NT2/D1 (cell line): Measurements from ENCODE around the gene PLK5.

Source experiments
- DNase-seq: peaks from one replicate; pipeline ENCODE4 v3.0.0-alpha.2; 2011; ENCODE audit warnings: low read depth, low spot score
- H3K27me3 ChIP-seq: 2 replicates; pipeline ENCODE4 v1.6.0; 2011; ENCODE audit warnings: mild to moderate bottlenecking; ENCODE audit not compliant: insufficient read length, insufficient read depth
- H3K36me3 ChIP-seq: 2 replicates; pipeline ENCODE4 v1.6.1; 2011; ENCODE audit warnings: mild to moderate bottlenecking, low read length, mixed read lengths; ENCODE audit not compliant: insufficient read depth, insufficient read length
- H3K4me1 ChIP-seq: 2 replicates; pipeline ENCODE4 v1.5.1; 2011; ENCODE audit not compliant: insufficient read depth, insufficient read length
- H3K4me3 ChIP-seq: 2 replicates; pipeline ENCODE4 v1.5.1; 2011; ENCODE audit warnings: low read depth; ENCODE audit not compliant: insufficient read length
- H3K9ac ChIP-seq: 2 replicates; pipeline ENCODE4 v1.6.0; 2011; ENCODE audit warnings: low read depth; ENCODE audit not compliant: insufficient read length
- H3K9me3 ChIP-seq: 2 replicates; pipeline ENCODE4 v1.5.1; 2011; ENCODE audit warnings: mild to moderate bottlenecking, low read length; ENCODE audit not compliant: insufficient read depth
- SUZ12 ChIP-seq: IDR thresholded peaks from 2 replicates; pipeline ENCODE4 v1.6.1; 2011; ENCODE audit not compliant: insufficient read length, insufficient read depth; ENCODE audit errors: extremely low read depth
- YY1 ChIP-seq: IDR thresholded peaks from 2 replicates; pipeline ENCODE4 v1.6.1; 2011; ENCODE audit not compliant: insufficient read length, insufficient read depth
- ZNF274 ChIP-seq: IDR thresholded peaks from 2 replicates; pipeline ENCODE4 v1.6.1; 2011; ENCODE audit warnings: mild to moderate bottlenecking, low read depth, low read length

PLK5 gene

DNA sequence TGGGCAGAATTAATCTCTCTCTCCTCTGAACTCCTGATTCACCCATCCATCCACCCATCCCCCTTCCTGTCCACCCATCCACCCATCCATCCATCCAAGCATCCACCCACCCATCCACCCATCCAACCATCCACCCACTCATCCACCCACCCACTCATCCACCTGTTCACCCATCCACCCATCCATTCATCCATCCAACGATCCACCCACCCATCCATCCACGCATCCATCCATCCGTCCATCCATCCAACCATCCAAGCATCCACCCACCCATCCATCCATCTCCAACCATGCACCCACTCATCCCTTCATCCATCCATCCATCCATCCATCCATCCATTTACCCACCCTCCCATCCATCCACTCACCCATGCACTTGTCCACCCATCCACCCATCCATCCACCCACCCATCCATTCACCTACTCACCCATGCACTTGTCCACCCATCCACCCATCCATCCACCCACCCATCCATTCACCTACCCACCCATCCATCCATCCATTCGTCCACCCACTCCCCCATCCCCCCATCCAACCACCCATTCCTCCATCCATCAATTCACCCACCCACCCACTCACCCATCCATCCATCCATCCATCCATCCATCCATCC lies 25.6 kb downstream of the PLK5 start:
- H3K4me1 ChIP-seq: peaks cover 7% of the 10 kb centered on the region
- H3K9me3 ChIP-seq: no peaks in the 10 kb centered on the region
- H3K36me3 ChIP-seq: peaks cover 5% of the 10 kb centered on the region
- DNase-seq: no peak
- TF ChIP-seq YY1 (no peak), ZNF274 (no peak), SUZ12 (no peak)
- H3K27me3 ChIP-seq: peaks cover 7% of the 10 kb centered on the region
- H3K4me3 ChIP-seq: no peak overlapping the region
- H3K9ac ChIP-seq: no peak overlapping the region

DNA sequence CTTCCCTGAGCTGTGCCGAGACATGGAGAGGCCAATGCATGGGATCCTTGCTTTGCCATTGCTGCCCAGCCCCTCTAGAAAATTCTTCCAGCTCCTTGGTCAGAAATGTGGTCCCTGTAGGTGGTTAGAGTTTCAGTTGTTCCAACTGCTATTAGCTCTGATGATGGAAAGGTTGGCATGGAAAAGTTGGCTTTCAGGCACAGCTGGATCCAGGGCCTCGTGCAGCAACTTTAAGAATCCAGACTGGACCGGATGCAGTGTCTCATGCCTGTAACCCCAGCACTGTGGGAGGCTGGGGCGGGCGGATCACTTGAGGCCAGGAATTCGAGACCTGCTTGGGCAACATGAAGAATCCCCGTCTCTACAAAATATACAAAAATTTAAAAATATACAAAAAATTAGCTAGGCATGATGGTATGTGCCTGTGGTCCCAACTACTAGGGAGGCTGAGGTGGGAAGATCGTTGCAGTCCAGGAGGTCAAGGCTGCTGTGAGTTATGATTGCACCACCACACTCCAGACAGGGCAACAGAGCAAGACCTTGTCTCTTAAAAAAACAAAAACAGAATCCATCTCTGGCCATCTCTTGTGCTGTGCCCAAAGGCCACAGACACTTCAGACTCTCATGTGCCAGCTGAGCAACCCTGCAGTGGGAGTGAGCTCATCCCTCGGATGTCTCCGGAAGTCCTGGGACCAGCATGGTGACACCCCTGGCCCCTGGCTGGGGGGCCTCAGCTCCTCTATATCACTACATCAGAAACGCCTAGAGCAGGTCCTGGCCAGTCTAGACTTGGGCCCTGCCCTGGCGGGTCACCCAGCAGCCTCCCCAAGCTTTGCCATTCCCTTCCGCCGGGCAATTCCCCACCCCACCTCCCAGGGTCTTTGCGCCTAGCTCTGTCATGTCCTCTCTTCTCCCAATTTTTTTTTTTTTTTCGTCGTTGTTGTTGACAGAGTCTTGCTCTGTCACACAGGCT lies 27.5 kb downstream of the PLK5 start:
- no peak for DNase-seq
- Histone ChIP-seq H3K9ac (no peak overlapping the region), H3K4me1 (peaks cover 11% of the 10 kb centered on the region), H3K36me3 (peaks cover 20% of the 10 kb centered on the region), H3K9me3 (no peaks in the 10 kb centered on the region), H3K4me3 (no peak overlapping the region), H3K27me3 (no peaks in the 10 kb centered on the region)
- no peak for TF ChIP-seq SUZ12
- TF ChIP-seq ZNF274: no peak
- no peak for TF ChIP-seq YY1

DNA sequence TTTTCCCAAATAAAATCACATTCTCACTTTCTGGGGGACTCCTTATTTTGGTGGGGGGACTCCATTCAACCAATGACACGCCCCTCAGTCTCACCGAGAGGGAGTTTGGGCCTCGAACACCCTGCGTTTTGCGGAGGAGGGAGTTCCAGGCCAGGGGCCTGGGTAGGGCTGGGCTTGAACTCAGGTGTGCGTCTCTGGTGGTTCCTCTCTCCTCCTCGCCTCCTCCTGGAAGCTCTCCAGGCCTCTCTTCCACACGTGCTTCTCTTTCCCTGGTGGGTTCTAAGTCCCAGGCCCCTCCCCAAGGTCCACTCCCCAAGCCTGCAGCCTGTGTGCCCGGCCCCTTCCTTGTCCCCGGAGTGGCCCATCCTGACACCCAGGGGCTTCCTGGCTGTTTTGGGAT lies 29.5 kb downstream of the PLK5 start:
- Histone ChIP-seq H3K4me3 (no peak overlapping the region), H3K9me3 (no peaks in the 10 kb centered on the region), H3K27me3 (no peaks in the 10 kb centered on the region), H3K36me3 (peaks cover 29% of the 10 kb centered on the region), H3K9ac (no peak overlapping the region), H3K4me1 (peaks cover 11% of the 10 kb centered on the region)
- DNase-seq: no peak
- TF ChIP-seq ZNF274 (no peak), SUZ12 (no peak), YY1 (no peak)

DNA sequence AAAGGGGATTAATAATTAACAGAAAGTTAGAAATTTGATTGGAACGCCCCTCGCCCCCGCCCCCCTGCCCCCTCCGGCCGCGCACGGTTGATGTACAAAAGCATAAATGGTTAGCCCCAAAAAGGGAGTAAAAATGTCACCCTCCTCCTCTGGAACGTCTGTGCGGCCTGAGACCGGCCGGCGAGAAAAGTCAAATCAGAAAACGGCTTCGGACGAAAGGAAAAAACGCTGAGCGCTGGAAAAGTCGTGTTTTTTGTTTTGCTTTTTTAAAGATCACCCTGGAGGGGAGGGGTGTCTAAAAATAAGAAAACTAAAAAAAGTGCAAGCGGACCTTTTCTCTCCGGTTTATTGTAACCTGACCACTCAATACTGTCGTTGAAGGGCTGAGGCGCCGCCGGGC lies 31.1 kb downstream of the PLK5 start:
- H3K9ac ChIP-seq: no peak overlapping the region
- H3K36me3 ChIP-seq: peaks cover 39% of the 10 kb centered on the region
- H3K4me1 ChIP-seq: peaks cover 11% of the 10 kb centered on the region
- no peaks in the 10 kb centered on the region for H3K9me3 ChIP-seq
- DNase-seq: no peak
- no peaks in the 10 kb centered on the region for H3K27me3 ChIP-seq
- no peak overlapping the region for H3K4me3 ChIP-seq
- TF ChIP-seq SUZ12 (no peak), YY1 (no peak), ZNF274 (no peak)

DNA sequence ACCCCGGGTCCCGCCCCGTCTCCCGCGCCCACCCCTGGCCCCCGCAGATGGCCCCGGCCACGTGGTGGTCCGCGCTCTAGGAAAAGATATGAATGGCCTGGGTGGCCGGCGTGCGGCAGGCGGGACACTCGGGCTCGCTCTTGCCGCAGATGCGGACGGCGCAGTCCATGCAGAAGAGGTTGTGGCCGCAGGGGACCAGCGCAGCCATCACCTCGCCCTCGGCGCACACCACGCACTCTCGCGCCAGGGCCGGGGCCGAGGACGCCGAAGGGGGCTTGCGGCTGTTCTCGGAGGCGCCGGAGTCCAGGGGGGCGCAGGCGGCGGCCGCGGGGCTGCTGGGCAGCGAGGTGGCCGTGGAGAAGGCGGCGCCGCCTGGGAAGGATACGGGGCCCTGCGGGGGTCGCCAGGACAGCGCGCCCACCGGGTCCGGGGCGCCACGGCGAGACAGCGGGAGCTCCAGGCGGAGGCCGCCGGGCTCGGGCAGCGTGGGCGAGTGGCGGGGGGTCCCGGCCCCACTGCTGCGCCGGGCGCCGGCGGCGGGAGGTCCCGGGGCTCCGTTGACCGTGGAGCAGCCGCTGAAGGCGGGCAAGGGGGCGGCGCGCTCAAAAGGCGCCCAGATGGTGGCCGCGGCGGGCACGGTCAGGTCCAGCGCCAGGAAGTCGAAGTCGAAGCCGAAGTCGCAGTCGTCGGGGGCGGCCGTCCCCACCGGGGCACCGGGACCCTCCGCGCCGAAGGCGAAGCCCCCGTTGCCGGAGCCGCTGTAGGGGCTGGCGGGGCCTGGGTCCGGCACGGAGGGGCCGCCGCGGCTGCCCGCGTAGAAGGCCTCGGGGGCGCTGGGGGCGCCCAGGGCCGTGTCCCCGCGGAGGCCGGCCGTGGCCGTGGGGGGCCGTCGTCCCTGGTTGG lies 31.9 kb downstream of the PLK5 start:
- Histone ChIP-seq H3K9me3 (no peaks in the 10 kb centered on the region), H3K4me1 (peaks cover 15% of the 10 kb centered on the region), H3K9ac (no peak overlapping the region), H3K36me3 (peaks cover 47% of the 10 kb centered on the region), H3K4me3 (no peak overlapping the region), H3K27me3 (no peaks in the 10 kb centered on the region)
- no peak for TF ChIP-seq ZNF274
- TF ChIP-seq YY1: no peak
- no peak for TF ChIP-seq SUZ12
- DNase-seq: no peak

DNA sequence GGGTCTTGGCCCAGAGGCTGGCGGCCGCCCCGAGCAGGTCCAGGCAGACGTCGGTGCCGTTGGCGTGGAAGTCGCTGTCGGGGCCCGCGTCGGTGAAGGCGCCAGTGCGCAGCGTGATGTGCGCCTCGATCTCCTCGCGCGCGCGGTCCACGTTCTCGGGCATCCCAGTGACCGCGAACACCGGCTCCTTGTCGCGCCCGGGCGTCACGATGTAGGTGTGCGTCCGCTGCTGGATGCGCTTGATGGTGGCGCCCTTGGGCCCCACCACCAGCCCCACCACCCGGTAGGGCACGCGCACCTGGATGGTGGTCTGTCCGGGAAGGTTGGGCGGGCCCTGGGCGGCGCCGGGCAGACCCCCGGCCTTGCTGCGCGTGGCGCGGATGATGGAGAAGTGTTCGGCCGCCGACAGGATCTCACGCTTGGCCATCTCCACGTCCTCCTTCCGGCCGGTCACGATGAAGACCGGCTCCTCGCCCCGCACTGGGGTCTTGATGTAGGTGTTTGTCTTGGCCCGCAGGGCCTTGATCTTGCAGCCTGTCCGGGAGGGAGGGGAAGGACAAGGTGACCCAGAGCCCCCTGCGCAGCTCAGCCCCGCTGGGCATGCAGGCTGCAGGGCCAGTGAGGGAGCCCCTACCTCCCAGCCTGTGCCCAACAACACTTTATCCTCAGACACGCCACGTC lies 32.7 kb downstream of the PLK5 start:
- TF ChIP-seq ZNF274: no peak
- TF ChIP-seq SUZ12: no peak
- TF ChIP-seq YY1: no peak
- Histone ChIP-seq H3K9me3 (no peaks in the 10 kb centered on the region), H3K9ac (no peak overlapping the region), H3K4me1 (peaks cover 21% of the 10 kb centered on the region), H3K4me3 (no peak overlapping the region), H3K36me3 (peaks cover 54% of the 10 kb centered on the region), H3K27me3 (no peaks in the 10 kb centered on the region)
- no peak for DNase-seq
